Measurements from ENCODE around the gene RPN2. TPM values are rescaled to one million over a fixed set of nuclear protein-coding genes. Genes with fewer than 3 reads are reported as not detected.

RPN2 gene
- total RNA-seq, 1 experiment from 2014 or later = 220 TPM

- Histone ChIP-seq H3K27me3 (ENCODE audit: insufficient read depth, low read length) (peaks cover 43% of the 10 kb centered on the region), H3K4me1 (ENCODE audit: control insufficient read depth in 1 of 2, insufficient read depth in 2 of 2, low read length in 2 of 2) (no peaks in the 10 kb centered on the region), H3K9ac (ENCODE audit: low read length) (no peak overlapping the region), H4K20me1 (ENCODE audit: insufficient read depth) (no peaks in the 10 kb centered on the region), H3K4me2 (ENCODE audit: low read length) (no peak overlapping the region), H3K9me2 (ENCODE audit: insufficient read depth) (no peaks in the 10 kb centered on the region), H3K4me3 (replicated peaks in 1 of 2; ENCODE audit: low read depth in 1 of 2, low read length in 2 of 2) (no peak overlapping the region), H3K9me3 (ENCODE audit: control insufficient read depth in 1 of 2, insufficient read depth in 1 of 2, low read depth in 1 of 2, low read length in 2 of 2) (no peaks in the 10 kb centered on the region), H3K36me3 (ENCODE audit: control insufficient read depth in 1 of 2, insufficient read depth in 2 of 2, low read length in 2 of 2) (no peaks in the 10 kb centered on the region), H3K79me2 (ENCODE audit: insufficient read depth, low read length) (no peaks in the 10 kb centered on the region), H3K27ac (ENCODE audit: low read depth, low read length) (no peak overlapping the region), H2AFZ (ENCODE audit: low read depth, low read length, poor library complexity, severe bottlenecking) (no peak overlapping the region)
- DNase-seq (ENCODE audit: low read depth, low spot score) (no peak), ATAC-seq (no peak)
- BruUV-seq (replicated peaks) = no TSS peak
- RAD21 ChIA-PET (ENCODE audit: low non-redundant PET in 1 of 2, low total read pairs in 2 of 2, uncharacterized antibody in 2 of 2, unreplicated experiment in 2 of 2) = no interaction called here
- no peak for TF ChIP-seq RAD21 (IDR thresholded peaks at IDR 0.05; ENCODE audit: low read depth)
- TF ChIP-seq EZH2 (IDR thresholded peaks at IDR 0.05) = no peak
- no peak for TF ChIP-seq CTCF (IDR thresholded peaks at IDR 0.05 in 2 of 3, conservative IDR thresholded peaks at IDR 0.05 in 1 of 3; ENCODE audit: borderline replicate concordance in 1 of 3, insufficient read depth in 1 of 3, low read depth in 2 of 3, low read length in 2 of 3)
- no peak for TF ChIP-seq EGR1 (IDR thresholded peaks at IDR 0.05; ENCODE audit: low read depth)
- no peak for TF ChIP-seq TCF7L2 (IDR thresholded peaks at IDR 0.05; ENCODE audit: borderline replicate concordance, extremely low read depth, insufficient read depth, insufficient read length)
- no peak for TF ChIP-seq ZNF274 (IDR thresholded peaks at IDR 0.05; ENCODE audit: low read depth, low read length)
- no peak for TF ChIP-seq CEBPB (IDR thresholded peaks at IDR 0.05; ENCODE audit: low read depth)
- no peak for TF ChIP-seq FOSL1 (IDR thresholded peaks at IDR 0.05; ENCODE audit: low read depth)
- TF ChIP-seq ELF1 (IDR thresholded peaks at IDR 0.05; ENCODE audit: borderline replicate concordance, low read depth) = no peak
- no peak for TF ChIP-seq YY1 (IDR thresholded peaks at IDR 0.05; ENCODE audit: extremely low read depth, insufficient replicate concordance, low read depth, low read length)
- CTCF ChIA-PET = no interaction called here
- POLR2A ChIA-PET = no interaction called here
- intact Hi-C loops (cut with micrococcal nuclease) = no loop called here
Observed at GRCh38 chr20:37161830-37162549, 17.1 kb upstream of the RPN2 start.

Measured in HCT116 (cell line).